ENCODE results near the gene TNKS1BP1. TPM values are rescaled to one million over a fixed set of nuclear protein-coding genes. Genes with fewer than 3 reads are reported as not detected.

TNKS1BP1 gene
- total and polyA plus RNA-seq, 2 of the 8 experiments (the other 6 are each of a cell fraction or from before 2014, with no cell fraction given) = 50.0 to 122 TPM

DNA sequence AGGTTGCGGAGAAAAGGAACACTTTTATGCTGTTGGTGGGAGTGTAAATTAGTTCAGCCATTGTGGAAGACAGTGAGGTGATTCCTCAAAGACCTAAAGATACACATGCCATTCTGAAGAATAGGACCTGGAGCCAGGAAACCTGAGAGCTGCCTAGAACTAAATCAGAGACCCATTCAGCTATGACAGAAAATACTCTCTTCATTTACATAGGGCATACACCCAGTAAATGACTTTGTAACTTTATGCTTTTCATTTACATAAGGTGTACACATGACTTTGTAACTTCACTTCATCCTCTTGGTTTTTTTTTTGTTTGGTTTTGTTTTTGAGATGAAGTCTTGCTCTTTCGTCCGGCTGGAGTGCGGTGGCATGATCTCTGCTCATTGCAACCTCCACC is 62.6 kb downstream of the TNKS1BP1 start (continued):
- no peak for TF ChIP-seq CHD7 (IDR thresholded peaks at IDR 0.05; ENCODE audit: insufficient replicate concordance, low read length)
- TF ChIP-seq JUN (IDR thresholded peaks at IDR 0.05; ENCODE audit: low read depth, low read length) = no peak
- no peak for TF ChIP-seq POLR2AphosphoS5 (IDR thresholded peaks at IDR 0.05; ENCODE audit: low read depth, low read length)
- no peak for TF ChIP-seq RNF2 (IDR thresholded peaks at IDR 0.05; ENCODE audit: borderline replicate concordance, low read depth, low read length, missing control alignments, poor library complexity, severe bottlenecking)
- TF ChIP-seq JUND (IDR thresholded peaks at IDR 0.05; ENCODE audit: low read length) = no peak
- no peak for TF ChIP-seq SIX5 (IDR thresholded peaks at IDR 0.05; ENCODE audit: low read depth, low read length)
- TF ChIP-seq RBBP5 (IDR thresholded peaks at IDR 0.05; ENCODE audit: borderline replicate concordance, low read depth, low read length) = no peak
- TF ChIP-seq YY1 (IDR thresholded peaks at IDR 0.05; ENCODE audit: low read depth, low read length) = no peak
- no peak for TF ChIP-seq MAFK (IDR thresholded peaks at IDR 0.05; ENCODE audit: low read depth, low read length)
- TF ChIP-seq, protein P1, sequence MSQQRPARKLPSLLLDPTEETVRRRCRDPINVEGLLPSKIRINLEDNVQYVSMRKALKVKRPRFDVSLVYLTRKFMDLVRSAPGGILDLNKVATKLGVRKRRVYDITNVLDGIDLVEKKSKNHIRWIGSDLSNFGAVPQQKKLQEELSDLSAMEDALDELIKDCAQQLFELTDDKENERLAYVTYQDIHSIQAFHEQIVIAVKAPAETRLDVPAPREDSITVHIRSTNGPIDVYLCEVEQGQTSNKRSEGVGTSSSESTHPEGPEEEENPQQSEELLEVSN (IDR thresholded peaks at IDR 0.05) = no peak
- TF ChIP-seq HDAC6 (IDR thresholded peaks at IDR 0.05; ENCODE audit: low read depth, low read length) = no peak
- TF ChIP-seq CREB1 (IDR thresholded peaks at IDR 0.05) = no peak
